Measurements from ENCODE around the gene CREB3L4. TPM values are rescaled to one million over a fixed set of nuclear protein-coding genes. Genes with fewer than 3 reads are reported as not detected.

The CREB3L4 gene
- total RNA-seq, 2 donors from 2014 or later = 109 to 386 TPM

GRCh38 chr1:153942766-153943549 is 24.7 kb upstream of the CREB3L4 start:
- peaks cover 0 to under 1% of the 10 kb centered on the region in 2 donors for H3K36me3 ChIP-seq
- H3K4me3 ChIP-seq = no peak overlapping the region
- WGBS = 86% methylated on average over 11 of the region's 11 CpGs
- no peak overlapping the region for H3K27ac ChIP-seq
- DNase-seq (ENCODE audit: low spot score) = no peak
- no peaks in the 10 kb centered on the region for H3K4me1 ChIP-seq (replicated peaks)
- H3K9me3 ChIP-seq = no peaks in the 10 kb centered on the region
- intact Hi-C loops (cut with DNase I) = no loop called here
- TF ChIP-seq POLR2A (IDR thresholded peaks at IDR 0.05) (no peak), POLR2AphosphoS5 (IDR thresholded peaks at IDR 0.05) (no peak)
- TF ChIP-seq, protein P1, sequence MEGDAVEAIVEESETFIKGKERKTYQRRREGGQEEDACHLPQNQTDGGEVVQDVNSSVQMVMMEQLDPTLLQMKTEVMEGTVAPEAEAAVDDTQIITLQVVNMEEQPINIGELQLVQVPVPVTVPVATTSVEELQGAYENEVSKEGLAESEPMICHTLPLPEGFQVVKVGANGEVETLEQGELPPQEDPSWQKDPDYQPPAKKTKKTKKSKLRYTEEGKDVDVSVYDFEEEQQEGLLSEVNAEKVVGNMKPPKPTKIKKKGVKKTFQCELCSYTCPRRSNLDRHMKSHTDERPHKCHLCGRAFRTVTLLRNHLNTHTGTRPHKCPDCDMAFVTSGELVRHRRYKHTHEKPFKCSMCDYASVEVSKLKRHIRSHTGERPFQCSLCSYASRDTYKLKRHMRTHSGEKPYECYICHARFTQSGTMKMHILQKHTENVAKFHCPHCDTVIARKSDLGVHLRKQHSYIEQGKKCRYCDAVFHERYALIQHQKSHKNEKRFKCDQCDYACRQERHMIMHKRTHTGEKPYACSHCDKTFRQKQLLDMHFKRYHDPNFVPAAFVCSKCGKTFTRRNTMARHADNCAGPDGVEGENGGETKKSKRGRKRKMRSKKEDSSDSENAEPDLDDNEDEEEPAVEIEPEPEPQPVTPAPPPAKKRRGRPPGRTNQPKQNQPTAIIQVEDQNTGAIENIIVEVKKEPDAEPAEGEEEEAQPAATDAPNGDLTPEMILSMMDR (IDR thresholded peaks at IDR 0.05) = no peak
- no peaks in the 10 kb centered on the region for H3K27me3 ChIP-seq (replicated peaks; ENCODE audit: insufficient read depth)

DNA sequence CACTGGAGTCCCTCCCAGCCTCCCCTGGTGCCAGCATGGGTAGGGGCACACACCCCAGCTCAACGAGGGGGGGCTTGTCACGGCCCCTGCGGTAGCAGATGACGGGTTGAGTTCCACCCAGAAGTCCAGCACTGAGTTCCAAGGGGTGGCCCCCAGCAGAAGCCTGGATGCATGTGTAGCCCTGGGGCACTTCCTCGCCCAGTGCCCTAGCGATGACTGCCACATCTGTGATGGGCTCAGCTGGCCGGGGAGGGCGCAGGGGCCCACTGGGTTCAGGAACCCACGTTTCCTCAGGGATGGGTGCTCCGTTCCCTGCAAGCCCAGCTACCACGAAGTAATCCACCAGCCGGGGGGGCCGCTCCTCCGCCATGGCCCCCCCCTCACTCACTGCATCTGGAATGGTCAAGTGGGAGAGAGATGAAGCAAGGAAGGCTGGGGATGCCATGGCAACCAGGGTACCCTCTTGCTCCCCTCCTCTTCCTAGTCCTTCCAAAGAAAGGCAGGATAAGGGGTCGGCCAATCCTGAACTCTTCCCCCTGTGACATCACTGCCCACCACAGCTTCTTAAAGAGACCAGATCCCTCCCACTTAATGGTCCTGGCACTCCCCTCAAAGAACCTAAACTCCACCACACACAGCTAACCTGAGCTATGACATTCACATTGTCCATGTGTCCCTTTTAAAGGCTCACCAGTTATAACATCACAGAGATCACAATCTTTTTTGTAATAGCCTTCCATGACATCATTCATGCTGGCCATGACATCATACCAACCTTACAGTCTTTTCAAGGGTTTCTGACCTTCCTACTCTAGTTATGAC is 23.5 kb upstream of the CREB3L4 start:
- TF ChIP-seq POLR2A (IDR thresholded peaks at IDR 0.05) = no peak
- TF ChIP-seq, protein P1 (IDR thresholded peaks at IDR 0.05) = no peak
- no peak for TF ChIP-seq POLR2AphosphoS5 (IDR thresholded peaks at IDR 0.05)
- 83% methylated on average over 15 of the region's 15 CpGs for whole genome bisulfite sequencing
- no peaks in the 10 kb centered on the region for H3K9me3 ChIP-seq
- no peaks in the 10 kb centered on the region for H3K4me1 ChIP-seq (replicated peaks)
- no peak overlapping the region for H3K27ac ChIP-seq
- H3K4me3 ChIP-seq = no peak overlapping the region
- H3K27me3 ChIP-seq (replicated peaks; ENCODE audit: insufficient read depth) = no peaks in the 10 kb centered on the region
- DNase-seq (ENCODE audit: low spot score) = no peak
- H3K36me3 ChIP-seq = no peaks in the 10 kb centered on the region
- intact Hi-C loops (cut with DNase I) = no loop called here

- H3K27ac ChIP-seq = peak overlapping the region; percentile 92 to 96
- no peaks in the 10 kb centered on the region for H3K9me3 ChIP-seq
- WGBS = 77% methylated on average over 3 of the region's 3 CpGs
- H3K36me3 ChIP-seq = no peaks in the 10 kb centered on the region
- no peaks in the 10 kb centered on the region for H3K4me1 ChIP-seq (replicated peaks)
- H3K27me3 ChIP-seq (replicated peaks; ENCODE audit: insufficient read depth) = no peaks in the 10 kb centered on the region
- TF ChIP-seq, protein P1 (IDR thresholded peaks at IDR 0.05) = no peak
- no peak for TF ChIP-seq POLR2AphosphoS5 (IDR thresholded peaks at IDR 0.05)
- no peak for TF ChIP-seq POLR2A (IDR thresholded peaks at IDR 0.05)
- DNase-seq (ENCODE audit: low spot score) = no peak
- intact Hi-C loops (cut with DNase I) = loop anchor here (5.0 kb wide), 3 partner anchors 43 to 147 kb away; partner anchors contain the start of gene RAB13
- peak overlapping the region in 1 of 2 donors; percentile 95 for H3K4me3 ChIP-seq
These were observed 22.9 kb upstream of the CREB3L4 start for GRCh38 chr1:153944827-153945117.

DNA sequence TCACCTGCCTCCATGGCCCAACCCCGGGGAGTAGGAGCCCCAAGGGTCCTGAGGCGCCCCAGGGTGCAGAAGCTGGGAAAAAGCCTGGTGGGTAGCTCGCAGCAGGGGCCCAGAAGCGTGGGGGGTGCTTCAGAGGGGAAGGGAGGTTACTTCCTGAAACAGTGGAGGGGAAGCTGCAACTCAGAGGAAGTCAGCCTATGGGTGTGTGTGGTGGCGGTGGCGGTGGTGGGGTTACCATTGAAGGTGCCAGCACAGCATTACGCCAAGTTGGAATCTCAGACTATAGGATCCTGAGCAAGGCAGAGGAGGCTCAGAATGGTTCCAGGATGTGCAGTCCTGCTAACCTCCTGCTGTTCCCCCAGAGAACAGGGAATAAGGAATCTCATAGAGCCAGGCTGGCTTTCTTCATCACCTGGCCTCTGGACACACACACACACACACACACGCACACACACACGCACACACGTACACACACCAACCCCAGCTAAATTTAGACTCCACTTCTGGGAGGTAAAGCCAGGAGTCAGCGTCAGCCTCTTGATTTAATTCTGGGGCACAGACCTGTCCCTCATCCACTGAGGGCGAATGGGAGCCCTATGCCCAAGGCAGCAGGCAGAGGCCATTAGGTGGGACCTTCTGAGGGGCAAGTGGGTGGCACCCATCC is 22.4 kb upstream of the CREB3L4 start:
- Histone ChIP-seq H3K36me3 (no peaks in the 10 kb centered on the region), H3K27me3 (replicated peaks; ENCODE audit: insufficient read depth) (no peaks in the 10 kb centered on the region), H3K27ac (peak overlapping the region; percentile 92 to 96), H3K9me3 (no peaks in the 10 kb centered on the region), H3K4me1 (replicated peaks) (no peaks in the 10 kb centered on the region), H3K4me3 (peak overlapping the region; percentile 92 to 95)
- intact Hi-C loops (cut with DNase I) = loop anchor here (5.0 kb wide), 3 partner anchors 42 to 148 kb away; partner anchors contain the start of gene RAB13
- WGBS = 39% methylated on average over 12 of the region's 12 CpGs
- DNase-seq (ENCODE audit: low spot score) = no peak
- TF ChIP-seq, protein P1 (IDR thresholded peaks at IDR 0.05) = no peak
- no peak for TF ChIP-seq POLR2AphosphoS5 (IDR thresholded peaks at IDR 0.05)
- no peak for TF ChIP-seq POLR2A (IDR thresholded peaks at IDR 0.05)
